Measurements from ENCODE around the gene RFX7. TPM values are rescaled to one million over a fixed set of nuclear protein-coding genes. Genes with fewer than 3 reads are reported as not detected.
A peak's percentile ranks its signal among the peaks of the same experiment; 100 is the strongest.

RFX7 gene
- total RNA-seq = 10 to 100 TPM in 3 of 4 donors, 1 to 10 TPM in 1; 9.6 to 20.6 (median 16.2) TPM

GRCh38 chr15:56243163-56244037, at the start of gene RFX7:
Gene RFX7 (minus strand): TSS chr15:56243879. CDS start chr15:56243285, 594 bp downstream.
- peak within 1 kb of the TSS; percentile 87 to 93 (median 90) for H3K27ac ChIP-seq
- no peaks in the 10 kb centered on the region for H3K36me3 ChIP-seq
- no peaks in the 10 kb centered on the region for H3K27me3 ChIP-seq
- TF ChIP-seq CTCF (IDR thresholded peaks at IDR 0.05) = peak in 3 of 6 experiments; percentile 29 to 39 (median 30)
- TF ChIP-seq POLR2A (IDR thresholded peaks at IDR 0.05) = peak in 1 of 2 donors; percentile 58
- peak within 1 kb of the TSS; percentile 86 to 98 (median 90) for H3K4me3 ChIP-seq
- DNase-seq = peak; percentile 75 to 90 (median 83)
- peaks cover 2 to 22% (median 12%) of the 10 kb centered on the region in 4 donors for H3K4me1 ChIP-seq
- no peaks in the 10 kb centered on the region for H3K9me3 ChIP-seq

- Histone ChIP-seq H3K27ac (no peak overlapping the region), H3K4me3 (no peak overlapping the region), H3K36me3 (no peaks in the 10 kb centered on the region), H3K9me3 (no peaks in the 10 kb centered on the region), H3K4me1 (no peaks in the 10 kb centered on the region), H3K27me3 (no peaks in the 10 kb centered on the region)
- TF ChIP-seq CTCF (IDR thresholded peaks at IDR 0.05) (no peak), POLR2A (IDR thresholded peaks at IDR 0.05) (no peak)
- no peak for DNase-seq
Measured at GRCh38 chr15:56292546-56293316, 49.1 kb upstream of the RFX7 start.

- H3K27ac ChIP-seq = no peak overlapping the region
- no peaks in the 10 kb centered on the region for H3K36me3 ChIP-seq
- no peaks in the 10 kb centered on the region for H3K9me3 ChIP-seq
- no peaks in the 10 kb centered on the region for H3K27me3 ChIP-seq
- no peak for DNase-seq
- TF ChIP-seq CTCF (IDR thresholded peaks at IDR 0.05) (no peak), POLR2A (IDR thresholded peaks at IDR 0.05) (no peak)
- H3K4me3 ChIP-seq = no peak overlapping the region
- H3K4me1 ChIP-seq = no peaks in the 10 kb centered on the region
Measured at GRCh38 chr15:56291741-56292140, 48.1 kb upstream of the RFX7 start.

- Histone ChIP-seq H3K27ac (no peak overlapping the region), H3K27me3 (no peaks in the 10 kb centered on the region), H3K9me3 (no peaks in the 10 kb centered on the region), H3K36me3 (no peaks in the 10 kb centered on the region), H3K4me1 (no peaks in the 10 kb centered on the region), H3K4me3 (no peak overlapping the region)
- DNase-seq = peak in 1 of 3 donors; percentile 52
- TF ChIP-seq CTCF (IDR thresholded peaks at IDR 0.05) (peak in 1 of 6 experiments; percentile 25), POLR2A (IDR thresholded peaks at IDR 0.05) (no peak)
Measured at GRCh38 chr15:56286213-56286612, 42.5 kb upstream of the RFX7 start.

- no peak for DNase-seq
- H3K9me3 ChIP-seq = no peaks in the 10 kb centered on the region
- TF ChIP-seq CTCF (IDR thresholded peaks at IDR 0.05) (no peak), POLR2A (IDR thresholded peaks at IDR 0.05) (no peak)
- H3K27ac ChIP-seq = no peak overlapping the region
- no peaks in the 10 kb centered on the region for H3K4me1 ChIP-seq
- no peak overlapping the region for H3K4me3 ChIP-seq
- H3K36me3 ChIP-seq = no peaks in the 10 kb centered on the region
- no peaks in the 10 kb centered on the region for H3K27me3 ChIP-seq
Measured at GRCh38 chr15:56281145-56281544, 37.5 kb upstream of the RFX7 start.

Data from Peyer's patch (tissue), 4 donors.